ENCODE results near the gene ACADVL. TPM values are rescaled to one million over a fixed set of nuclear protein-coding genes. Genes with fewer than 3 reads are reported as not detected.
A peak's percentile ranks its signal among the peaks of the same experiment; 100 is the strongest.

The ACADVL gene
- polyA plus RNA-seq, 1 experiment, result 217 TPM

DNA sequence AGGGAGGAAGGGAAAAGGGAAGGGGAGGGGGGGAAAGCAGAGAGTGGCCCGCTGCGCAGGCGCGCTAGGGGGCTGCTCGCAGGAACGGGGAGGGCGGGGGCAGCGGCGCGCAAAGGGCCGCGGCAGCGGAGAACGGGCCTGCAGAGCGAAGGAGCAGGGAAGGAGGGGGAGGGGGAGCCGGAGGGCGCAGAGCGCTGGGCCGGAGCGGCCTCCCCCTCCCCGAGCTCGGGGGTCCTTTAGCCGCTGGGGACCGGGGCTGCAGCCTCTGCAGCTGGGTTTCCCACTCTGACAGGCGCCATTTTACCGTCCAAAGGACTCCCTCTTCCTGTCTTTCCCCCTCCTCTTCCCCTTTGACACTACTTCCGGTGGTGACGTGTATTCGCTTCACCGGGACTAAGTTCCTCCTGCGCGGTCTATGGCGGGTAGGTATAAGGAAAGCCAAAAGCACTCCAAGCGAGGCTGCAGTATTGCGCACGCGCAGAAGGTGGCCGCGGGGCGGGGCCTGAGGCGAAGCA, 32.0 kb downstream of the ACADVL start, which contains the start of gene CTDNEP1:
Gene CTDNEP1, minus strand, starts transcription at position 74 of the 515 bp plus-strand sequence. CDS start 438 bp downstream, outside the sequence.
- Histone ChIP-seq H3K27me3 (ENCODE audit: control insufficient read depth, insufficient read depth, low read length) (no peaks in the 10 kb centered on the region), H3K9me3 (ENCODE audit: control insufficient read depth, insufficient read depth, low read length) (no peaks in the 10 kb centered on the region; the same call in 1 of the 2 replicates), H3K4me3 (ENCODE audit: low read depth, low read length) (peak within 1 kb of the TSS; percentile 93), H3K27ac (ENCODE audit: low read depth, low read length) (peak within 1 kb of the TSS; percentile 100)
- TF ChIP-seq, protein P1, sequence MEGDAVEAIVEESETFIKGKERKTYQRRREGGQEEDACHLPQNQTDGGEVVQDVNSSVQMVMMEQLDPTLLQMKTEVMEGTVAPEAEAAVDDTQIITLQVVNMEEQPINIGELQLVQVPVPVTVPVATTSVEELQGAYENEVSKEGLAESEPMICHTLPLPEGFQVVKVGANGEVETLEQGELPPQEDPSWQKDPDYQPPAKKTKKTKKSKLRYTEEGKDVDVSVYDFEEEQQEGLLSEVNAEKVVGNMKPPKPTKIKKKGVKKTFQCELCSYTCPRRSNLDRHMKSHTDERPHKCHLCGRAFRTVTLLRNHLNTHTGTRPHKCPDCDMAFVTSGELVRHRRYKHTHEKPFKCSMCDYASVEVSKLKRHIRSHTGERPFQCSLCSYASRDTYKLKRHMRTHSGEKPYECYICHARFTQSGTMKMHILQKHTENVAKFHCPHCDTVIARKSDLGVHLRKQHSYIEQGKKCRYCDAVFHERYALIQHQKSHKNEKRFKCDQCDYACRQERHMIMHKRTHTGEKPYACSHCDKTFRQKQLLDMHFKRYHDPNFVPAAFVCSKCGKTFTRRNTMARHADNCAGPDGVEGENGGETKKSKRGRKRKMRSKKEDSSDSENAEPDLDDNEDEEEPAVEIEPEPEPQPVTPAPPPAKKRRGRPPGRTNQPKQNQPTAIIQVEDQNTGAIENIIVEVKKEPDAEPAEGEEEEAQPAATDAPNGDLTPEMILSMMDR (IDR thresholded peaks at IDR 0.05; ENCODE audit: low read depth, low read length), result no peak
- ChIA-PET POLR2A (interaction anchor here (0.6 to 1.6 kb wide), 4 partner anchors 9 to 61 kb away, joined by 3 to 18 read pairs (median 7); partner anchors contain the start of genes ACADVL, DLG4, DVL2 and GABARAP), CTCF (interaction anchor here (0.9 kb wide), 1 partner anchor 9 kb away, joined by 6 read pairs; the partner anchor contains the start of gene GABARAP)
- DNase-seq (ENCODE audit: low read depth, low spot score), result peak; percentile 99

- ChIA-PET CTCF (no interaction called here), POLR2A (interaction anchor here (1.1 to 1.6 kb wide), 3 partner anchors 10 to 62 kb away, joined by 3 to 18 read pairs (median 10); partner anchors contain the start of genes ACADVL, DLG4 and GABARAP)
These were observed 32.7 kb downstream of the ACADVL start, which contains the start of gene ELP5 for GRCh38 chr17:7252176-7253043. Gene ELP5 (plus strand): TSS chr17:7252215. CDS start chr17:7252551, 336 bp downstream.

DNA sequence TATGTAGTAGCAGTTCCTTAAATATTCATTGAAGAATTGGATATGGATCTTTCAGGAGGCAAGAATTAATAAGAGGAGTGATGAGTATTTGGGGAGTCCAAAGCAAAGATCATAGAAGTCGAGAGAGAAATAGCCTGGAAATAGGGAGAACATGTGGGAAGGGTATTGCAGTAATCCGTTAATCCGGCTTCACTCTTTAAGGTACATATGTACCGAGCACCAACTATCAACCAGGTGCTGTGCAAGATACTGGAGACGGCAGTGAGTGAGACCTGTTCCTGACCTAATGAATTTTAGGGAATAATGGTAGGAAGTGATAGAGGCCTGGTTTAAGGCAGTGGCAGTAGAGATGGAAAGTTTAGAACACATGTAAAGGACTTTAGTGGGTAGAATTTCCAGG, 33.3 kb downstream of the ACADVL start:
- no peak for DNase-seq (ENCODE audit: low read depth, low spot score)
- ChIA-PET CTCF (no interaction called here), POLR2A (no interaction called here)
- TF ChIP-seq, protein P1 (IDR thresholded peaks at IDR 0.05; ENCODE audit: low read depth, low read length), result no peak
- H3K9me3 ChIP-seq (ENCODE audit: control insufficient read depth, insufficient read depth, low read length), result no peaks in the 10 kb centered on the region; the same call in 1 of the 2 replicates
- H3K27ac ChIP-seq (ENCODE audit: low read depth, low read length), result no peak overlapping the region
- no peaks in the 10 kb centered on the region for H3K27me3 ChIP-seq (ENCODE audit: control insufficient read depth, insufficient read depth, low read length)
- peak overlapping the region; percentile 93 for H3K4me3 ChIP-seq (ENCODE audit: low read depth, low read length)

More at GRCh38 chr17:7252176-7253043, 32.7 kb downstream of the ACADVL start, which contains the start of gene ELP5:
- TF ChIP-seq, protein P1 (IDR thresholded peaks at IDR 0.05; ENCODE audit: low read depth, low read length), result no peak
- Histone ChIP-seq H3K9me3 (ENCODE audit: control insufficient read depth, insufficient read depth, low read length) (no peaks in the 10 kb centered on the region; the same call in 1 of the 2 replicates), H3K27ac (ENCODE audit: low read depth, low read length) (peak within 1 kb of the TSS; percentile 100), H3K4me3 (ENCODE audit: low read depth, low read length) (peak within 1 kb of the TSS; percentile 93), H3K27me3 (ENCODE audit: control insufficient read depth, insufficient read depth, low read length) (no peaks in the 10 kb centered on the region)
- peak; percentile 81 for DNase-seq (ENCODE audit: low read depth, low spot score)

DNA sequence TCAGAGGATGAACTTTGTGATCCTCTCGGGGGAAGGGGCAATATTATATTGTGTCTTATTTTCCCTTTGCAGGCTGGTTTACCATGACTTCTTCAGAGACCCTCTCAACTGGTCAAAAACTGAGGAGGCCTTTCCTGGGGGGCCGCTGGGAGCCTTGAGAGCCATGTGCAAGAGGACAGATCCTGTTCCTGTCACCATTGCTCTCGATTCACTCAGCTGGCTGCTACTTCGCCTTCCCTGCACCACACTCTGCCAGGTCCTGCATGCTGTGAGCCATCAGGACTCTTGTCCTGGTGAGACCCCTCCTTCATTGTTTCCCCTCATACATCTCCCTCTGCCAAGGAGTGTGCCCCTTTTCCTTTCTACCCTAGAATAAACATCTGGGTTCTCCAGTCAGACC, 34.8 kb downstream of the ACADVL start:
- ChIA-PET POLR2A (interaction anchor here (0.6 kb wide), 1 partner anchor 16 kb away, joined by 5 read pairs; no protein-coding TSS in a partner anchor), CTCF (interaction anchor here (1.4 kb wide), 1 partner anchor 306 kb away, joined by 3 read pairs; no protein-coding TSS in a partner anchor)
- DNase-seq (ENCODE audit: low read depth, low spot score), result no peak
- no peak overlapping the region for H3K27ac ChIP-seq (ENCODE audit: low read depth, low read length)
- no peak overlapping the region for H3K4me3 ChIP-seq (ENCODE audit: low read depth, low read length)
- TF ChIP-seq, protein P1 (IDR thresholded peaks at IDR 0.05; ENCODE audit: low read depth, low read length), result no peak
- no peaks in the 10 kb centered on the region for H3K27me3 ChIP-seq (ENCODE audit: control insufficient read depth, insufficient read depth, low read length)
- no peaks in the 10 kb centered on the region; the same call in 1 of the 2 replicates for H3K9me3 ChIP-seq (ENCODE audit: control insufficient read depth, insufficient read depth, low read length)

Data from AG04450 (cell line).